LoVo (cell line): ENCODE results near the gene SPOP.

ENCODE experiments used
- DNase-seq: peaks from one replicate; pipeline ENCODE4 v3.0.0-alpha.2; 2016; ENCODE audit warnings: low spot score

SPOP gene

GRCh38 chr17:49549691-49550678 is 127.9 kb downstream of the SPOP start:
- DNase-seq: no peak

- no peak for DNase-seq
Measured at GRCh38 chr17:49549311-49549605, 128.6 kb downstream of the SPOP start.
